Measurements from ENCODE around the gene FRMD7. TPM values are rescaled to one million over a fixed set of nuclear protein-coding genes. Genes with fewer than 3 reads are reported as not detected.

The FRMD7 gene
- total and polyA plus RNA-seq, 9 donors = 0.02 to 0.37 (median 0.32) TPM; not detected in 5

GRCh38 chrX:132146456-132146855 is 18.6 kb upstream of the FRMD7 start:
- no peaks in the 10 kb centered on the region for H3K9me3 ChIP-seq
- no peak overlapping the region for H3K4me3 ChIP-seq
- H3K36me3 ChIP-seq = no peaks in the 10 kb centered on the region
- TF ChIP-seq POLR2A (IDR thresholded peaks at IDR 0.05) (no peak), EP300 (IDR thresholded peaks at IDR 0.05) (no peak)
- TF ChIP-seq, protein P1, sequence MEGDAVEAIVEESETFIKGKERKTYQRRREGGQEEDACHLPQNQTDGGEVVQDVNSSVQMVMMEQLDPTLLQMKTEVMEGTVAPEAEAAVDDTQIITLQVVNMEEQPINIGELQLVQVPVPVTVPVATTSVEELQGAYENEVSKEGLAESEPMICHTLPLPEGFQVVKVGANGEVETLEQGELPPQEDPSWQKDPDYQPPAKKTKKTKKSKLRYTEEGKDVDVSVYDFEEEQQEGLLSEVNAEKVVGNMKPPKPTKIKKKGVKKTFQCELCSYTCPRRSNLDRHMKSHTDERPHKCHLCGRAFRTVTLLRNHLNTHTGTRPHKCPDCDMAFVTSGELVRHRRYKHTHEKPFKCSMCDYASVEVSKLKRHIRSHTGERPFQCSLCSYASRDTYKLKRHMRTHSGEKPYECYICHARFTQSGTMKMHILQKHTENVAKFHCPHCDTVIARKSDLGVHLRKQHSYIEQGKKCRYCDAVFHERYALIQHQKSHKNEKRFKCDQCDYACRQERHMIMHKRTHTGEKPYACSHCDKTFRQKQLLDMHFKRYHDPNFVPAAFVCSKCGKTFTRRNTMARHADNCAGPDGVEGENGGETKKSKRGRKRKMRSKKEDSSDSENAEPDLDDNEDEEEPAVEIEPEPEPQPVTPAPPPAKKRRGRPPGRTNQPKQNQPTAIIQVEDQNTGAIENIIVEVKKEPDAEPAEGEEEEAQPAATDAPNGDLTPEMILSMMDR (IDR thresholded peaks at IDR 0.05) = no peak
- no peaks in the 10 kb centered on the region for H3K27me3 ChIP-seq
- no peak for DNase-seq
- H3K4me1 ChIP-seq (ENCODE audit: insufficient read depth) = no peaks in the 10 kb centered on the region
- intact Hi-C loops (cut with DNase I) = no loop called here
- no peak overlapping the region for H3K27ac ChIP-seq
- 11 to 16% (median 16%) methylated on average over 1 of the region's 1 CpG for WGBS, 3 donors

DNA sequence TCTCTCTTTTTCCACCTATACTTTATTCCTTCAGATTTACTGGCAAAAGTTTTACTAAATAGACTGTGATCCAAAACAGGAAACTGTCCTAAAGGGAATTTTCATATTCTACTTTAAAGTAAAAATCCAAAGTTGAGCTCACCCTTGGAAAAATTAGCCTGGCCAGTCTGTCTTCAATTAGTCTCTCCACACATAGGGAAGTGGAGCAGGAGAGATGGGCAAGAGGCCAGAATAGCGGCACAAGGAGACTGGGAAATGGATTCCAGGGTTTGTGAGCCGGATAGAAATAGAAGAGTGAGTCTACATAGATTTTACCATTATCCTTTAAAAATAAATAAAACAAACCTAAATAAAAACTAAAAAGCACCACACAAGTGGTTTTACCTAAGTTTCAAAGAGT is 16.2 kb upstream of the FRMD7 start:
- WGBS, 3 donors = 45 to 52% (median 46%) methylated on average over 2 of the region's 2 CpGs

GRCh38 chrX:132125906-132126305 is 1.9 kb downstream of the FRMD7 start:
- intact Hi-C loops (cut with DNase I) = no loop called here
- TF ChIP-seq, protein P1 (IDR thresholded peaks at IDR 0.05) = no peak
- TF ChIP-seq EP300 (IDR thresholded peaks at IDR 0.05) (no peak), POLR2A (IDR thresholded peaks at IDR 0.05) (no peak)
- Histone ChIP-seq H3K27ac (no peak overlapping the region), H3K9me3 (no peaks in the 10 kb centered on the region), H3K4me3 (no peak overlapping the region), H3K27me3 (no peaks in the 10 kb centered on the region), H3K4me1 (ENCODE audit: insufficient read depth) (no peaks in the 10 kb centered on the region), H3K36me3 (no peaks in the 10 kb centered on the region)
- DNase-seq = no peak

More for the DNA sequence above, 16.2 kb upstream of the FRMD7 start:
- TF ChIP-seq EP300 (IDR thresholded peaks at IDR 0.05) (no peak), POLR2A (IDR thresholded peaks at IDR 0.05) (no peak)
- TF ChIP-seq, protein P1 (IDR thresholded peaks at IDR 0.05) = no peak
- Histone ChIP-seq H3K27me3 (no peaks in the 10 kb centered on the region), H3K9me3 (no peaks in the 10 kb centered on the region), H3K36me3 (no peaks in the 10 kb centered on the region), H3K4me1 (ENCODE audit: insufficient read depth) (no peaks in the 10 kb centered on the region), H3K4me3 (no peak overlapping the region), H3K27ac (no peak overlapping the region)
- no peak for DNase-seq
- intact Hi-C loops (cut with DNase I) = no loop called here

GRCh38 chrX:132120913-132121312 is 6.9 kb downstream of the FRMD7 start:
- Histone ChIP-seq H3K27ac (no peak overlapping the region), H3K9me3 (no peaks in the 10 kb centered on the region), H3K4me1 (ENCODE audit: insufficient read depth) (no peaks in the 10 kb centered on the region), H3K4me3 (no peak overlapping the region), H3K27me3 (no peaks in the 10 kb centered on the region), H3K36me3 (no peaks in the 10 kb centered on the region)
- 62 to 73% (median 69%) methylated on average over 4 of the region's 4 CpGs for WGBS, 3 donors
- no peak for TF ChIP-seq EP300 (IDR thresholded peaks at IDR 0.05)
- no peak for TF ChIP-seq POLR2A (IDR thresholded peaks at IDR 0.05)
- TF ChIP-seq, protein P1 (IDR thresholded peaks at IDR 0.05) = no peak
- intact Hi-C loops (cut with DNase I) = no loop called here
- DNase-seq = no peak

Measured in ovary (tissue), 9 donors.